C4-2B (cell line): Measurements from ENCODE around the gene IL36A.

ENCODE experiments used
- CTCF ChIP-seq: fragments of 450-650 bp; conservative IDR thresholded peaks from 2 replicates; pipeline ENCODE4 v1.5.1; 2017; ENCODE audit warnings: mild to moderate bottlenecking
- ZFX ChIP-seq: fragments of 450-650 bp; IDR thresholded peaks from 2 replicates; pipeline ENCODE4 v1.6.1; 2017

DNA sequence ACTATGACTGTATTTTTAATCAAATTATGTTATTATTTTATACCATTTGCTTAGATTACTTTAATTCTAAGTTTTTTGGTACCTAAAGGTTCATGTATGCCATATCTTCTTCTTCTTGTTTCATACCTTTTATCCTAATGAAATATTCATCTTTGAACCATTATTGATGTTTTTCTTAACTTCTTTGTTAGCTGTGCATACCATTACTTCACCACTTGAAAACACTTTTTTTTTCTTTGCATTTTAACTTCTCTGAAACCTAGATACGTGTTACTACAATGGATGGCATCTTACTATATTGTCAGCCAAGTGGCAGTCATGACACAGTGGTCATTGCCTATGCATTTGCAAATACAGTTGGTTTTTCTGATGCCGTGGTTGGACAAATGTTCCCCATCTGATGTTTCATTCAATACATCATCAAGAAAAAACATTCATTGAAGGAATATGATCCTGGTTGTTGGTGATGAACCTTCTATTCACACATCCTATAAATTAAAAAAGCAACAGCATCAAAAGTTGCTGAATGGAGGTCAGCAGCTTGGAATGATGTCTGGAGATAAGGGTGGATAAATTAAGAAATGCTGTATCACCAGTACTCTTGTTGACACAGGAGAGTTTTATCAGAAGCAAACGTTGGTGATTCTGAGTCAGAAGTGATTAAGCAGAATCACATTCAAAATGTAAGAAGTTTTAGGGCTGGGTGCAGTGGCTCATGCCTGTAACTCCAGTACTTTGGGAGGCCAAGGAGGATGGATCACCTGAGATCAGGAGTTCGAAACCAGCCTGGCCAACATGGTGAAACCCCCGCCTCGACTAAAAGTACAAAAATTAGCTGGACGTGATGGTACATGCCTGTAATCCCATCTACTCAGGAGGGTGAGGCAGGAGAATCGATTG is 7.4 kb downstream of the IL36A start:
- no peak for TF ChIP-seq CTCF
- TF ChIP-seq ZFX: no peak
